Stimulated activated CD4-positive, alpha-beta T cell treated with anti-CD3 and anti-CD28 coated beads, Interleukin-1b, Interleukin-23, amount 100 ng/mL, for 4 hours (primary cell): ENCODE data around the gene ORM1.

Experiments
- DNase-seq, 2 donors: peaks; one replicate each; pipeline ENCODE4 v3.0.0-alpha.2; 2020; ENCODE audit warnings: low read depth in 2 of 2

The ORM1 gene

GRCh38 chr9:114287763-114288192, 35.1 kb upstream of the ORM1 start:
- DNase-seq, result no peak

GRCh38 chr9:114288193-114289091, 34.5 kb upstream of the ORM1 start:
- DNase-seq, result no peak

- DNase-seq, result no peak
Observed at GRCh38 chr9:114289106-114289505, 33.8 kb upstream of the ORM1 start.

GRCh38 chr9:114289571-114290481, 33.1 kb upstream of the ORM1 start:
- no peak for DNase-seq

GRCh38 chr9:114290561-114290986, 32.3 kb upstream of the ORM1 start:
- no peak for DNase-seq

- peak; percentile 67 to 69 for DNase-seq
Observed at GRCh38 chr9:114291064-114291474, 31.8 kb upstream of the ORM1 start.

- no peak for DNase-seq
Observed at GRCh38 chr9:114291886-114292590, 30.9 kb upstream of the ORM1 start.

GRCh38 chr9:114294664-114295063, 28.2 kb upstream of the ORM1 start:
- DNase-seq, result no peak

GRCh38 chr9:114296338-114296737, 26.6 kb upstream of the ORM1 start:
- no peak for DNase-seq

GRCh38 chr9:114299286-114300152, 23.4 kb upstream of the ORM1 start:
- no peak for DNase-seq

- no peak for DNase-seq
Observed at GRCh38 chr9:114300153-114300845, 22.6 kb upstream of the ORM1 start.

GRCh38 chr9:114300846-114301797, 21.8 kb upstream of the ORM1 start:
- DNase-seq, result no peak

GRCh38 chr9:114301798-114302565, 20.9 kb upstream of the ORM1 start:
- DNase-seq, result no peak

GRCh38 chr9:114302727-114303126, 20.2 kb upstream of the ORM1 start:
- no peak for DNase-seq

- DNase-seq, result no peak
Observed at GRCh38 chr9:114303571-114303970, 19.3 kb upstream of the ORM1 start.

- no peak for DNase-seq
Observed at GRCh38 chr9:114303977-114304376, 18.9 kb upstream of the ORM1 start.

GRCh38 chr9:114304416-114305188, 18.3 kb upstream of the ORM1 start:
- no peak for DNase-seq

- DNase-seq, result no peak
Observed at GRCh38 chr9:114307899-114308267, 15.0 kb upstream of the ORM1 start.
